Gastrocnemius medialis (tissue), 4 donors: ENCODE data around the gene OPA1.

Experiments
- CTCF ChIP-seq, 5 experiments: fragments of 450-650 bp in 3 of 5; fragments of 200-600 bp in 2 of 5; sonication (generic) in 2 of 5; IDR thresholded peaks in 4 of 5; conservative IDR thresholded peaks in 1 of 5; 1 replicate in 4 of 5; 2 replicates in 1 of 5; pipeline ENCODE4 v1.5.1; 2016 to 2019; ENCODE audit warnings: antibody characterized with exemption in 5 of 5, mild to moderate bottlenecking in 3 of 5, moderate library complexity in 3 of 5
- POLR2A ChIP-seq, 2 donors: fragments of 450-650 bp; IDR thresholded peaks; one replicate each; pipeline ENCODE4 v1.6.1; 2017; ENCODE audit warnings: antibody characterized with exemption in 2 of 2, mild to moderate bottlenecking in 2 of 2, moderate library complexity in 2 of 2

DNA sequence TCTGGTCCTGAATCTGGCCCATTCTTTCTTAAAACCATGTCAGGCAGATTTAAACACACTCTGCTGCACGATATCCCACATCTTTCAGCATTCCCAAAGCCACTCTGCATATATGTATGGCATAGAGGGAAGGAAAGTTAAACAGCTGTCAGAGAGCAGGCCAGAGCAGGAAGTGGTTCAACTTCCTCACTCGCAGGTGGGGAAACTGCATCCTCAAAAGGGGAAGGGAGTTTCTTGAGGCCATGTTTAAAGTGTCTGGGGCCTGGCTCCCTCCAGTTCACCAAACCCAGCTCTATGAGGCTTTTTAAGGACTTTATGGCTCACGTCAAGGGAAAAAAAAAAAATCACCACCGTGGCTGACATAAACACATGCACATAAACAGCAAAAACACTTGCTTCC is 123.1 kb downstream of the OPA1 start:
- TF ChIP-seq CTCF (IDR thresholded peaks at IDR 0.05 in 4 of 5, conservative IDR thresholded peaks at IDR 0.05 in 1 of 5) (no peak), POLR2A (IDR thresholded peaks at IDR 0.05) (no peak)
